Medulla oblongata (tissue), 1 donor: ENCODE results near the gene KRCC1.

ENCODE experiments used
- DNase-seq: peaks from one replicate; pipeline ENCODE4 v3.0.0-alpha.2; 2015; ENCODE audit errors: extremely low spot score

Gene KRCC1

GRCh38 chr2:88055371-88056128 is at the start of gene KRCC1:
Gene KRCC1, minus strand, starts transcription at chr2:88055783. Its CDS starts 27,220 bp downstream, at chr2:88028563.
- DNase-seq: peak; percentile 97

- DNase-seq: peak; percentile 45
Observed at GRCh38 chr2:88100489-88100858, 44.9 kb upstream of the KRCC1 start.

GRCh38 chr2:88099798-88100488 is 44.4 kb upstream of the KRCC1 start:
- no peak for DNase-seq

- DNase-seq: no peak
Observed at GRCh38 chr2:88098558-88098900, 42.9 kb upstream of the KRCC1 start.

GRCh38 chr2:88097891-88098557 is 42.4 kb upstream of the KRCC1 start:
- no peak for DNase-seq

- DNase-seq: no peak
Observed at GRCh38 chr2:88097192-88097591, 41.6 kb upstream of the KRCC1 start.

GRCh38 chr2:88096708-88097107 is 41.1 kb upstream of the KRCC1 start:
- no peak for DNase-seq

- DNase-seq: no peak
Observed at GRCh38 chr2:88095022-88095421, 39.4 kb upstream of the KRCC1 start.

- DNase-seq: no peak
Observed at GRCh38 chr2:88092773-88093172, 37.2 kb upstream of the KRCC1 start.

- DNase-seq: no peak
Observed at GRCh38 chr2:88091943-88092342, 36.4 kb upstream of the KRCC1 start.

- no peak for DNase-seq
Observed at GRCh38 chr2:88090446-88091283, 35.1 kb upstream of the KRCC1 start.

GRCh38 chr2:88088999-88089398 is 33.4 kb upstream of the KRCC1 start:
- no peak for DNase-seq

GRCh38 chr2:88087763-88088162 is 32.2 kb upstream of the KRCC1 start:
- DNase-seq: no peak

GRCh38 chr2:88087073-88087472 is 31.5 kb upstream of the KRCC1 start:
- no peak for DNase-seq

GRCh38 chr2:88086401-88086800 is 30.8 kb upstream of the KRCC1 start:
- DNase-seq: no peak

- DNase-seq: no peak
Observed at GRCh38 chr2:88085602-88086001, 30.0 kb upstream of the KRCC1 start.

GRCh38 chr2:88085099-88085498 is 29.5 kb upstream of the KRCC1 start:
- no peak for DNase-seq

GRCh38 chr2:88082781-88083180 is 27.2 kb upstream of the KRCC1 start:
- DNase-seq: peak; percentile 95

- no peak for DNase-seq
Observed at GRCh38 chr2:88081924-88082608, 26.5 kb upstream of the KRCC1 start.

GRCh38 chr2:88080545-88080944 is 25.0 kb upstream of the KRCC1 start:
- DNase-seq: no peak

- no peak for DNase-seq
Observed at GRCh38 chr2:88078643-88079172, 23.1 kb upstream of the KRCC1 start.
